Measurements from ENCODE around the gene COPB2.

DNA sequence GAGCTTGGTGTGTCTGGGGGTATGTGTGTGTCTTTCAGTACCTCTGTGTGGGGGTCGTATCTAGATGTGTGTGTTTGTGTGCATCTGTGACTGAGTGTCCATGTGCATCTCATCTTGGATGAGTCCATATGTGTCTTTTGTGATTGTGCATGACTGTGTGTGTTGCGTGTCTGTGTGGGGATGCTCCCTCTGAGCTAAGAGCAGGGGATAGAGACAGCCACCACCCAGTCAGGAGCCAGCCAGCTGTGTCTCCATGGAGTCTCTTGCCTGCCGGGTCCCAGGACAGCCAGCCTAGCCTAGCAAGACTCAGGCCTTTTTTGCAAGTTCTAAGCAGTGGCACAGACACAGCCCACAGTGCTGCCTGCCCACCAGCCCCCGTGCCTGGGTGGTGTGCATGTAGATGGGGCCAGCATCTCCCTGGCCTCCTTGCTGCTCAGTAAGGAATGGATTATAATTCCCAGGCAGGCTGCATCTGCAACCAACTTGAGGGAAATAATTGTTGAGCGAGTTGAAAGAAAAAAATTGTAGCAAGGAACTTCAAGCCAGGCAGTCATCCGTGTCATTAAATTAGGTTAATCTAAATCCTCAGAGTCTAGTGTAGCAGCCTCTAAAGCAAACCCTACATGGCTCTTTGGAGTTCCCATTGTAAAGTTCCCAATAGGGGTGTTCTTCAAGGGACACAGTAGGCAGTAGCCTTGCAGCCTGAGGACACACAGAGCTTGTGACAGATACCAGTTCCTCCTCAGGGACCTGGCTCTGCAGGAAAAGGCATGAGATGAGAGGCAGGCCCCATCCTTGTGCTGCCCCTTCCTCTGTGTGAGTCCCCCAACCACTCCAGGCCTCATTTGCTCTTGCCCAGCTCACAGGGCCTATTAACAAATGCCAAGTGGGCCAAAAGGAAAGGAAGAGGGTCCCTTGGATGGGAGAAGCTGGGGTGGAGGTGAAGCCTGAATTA is 81.6 kb downstream of the COPB2 start:
- TF ChIP-seq, protein P1, sequence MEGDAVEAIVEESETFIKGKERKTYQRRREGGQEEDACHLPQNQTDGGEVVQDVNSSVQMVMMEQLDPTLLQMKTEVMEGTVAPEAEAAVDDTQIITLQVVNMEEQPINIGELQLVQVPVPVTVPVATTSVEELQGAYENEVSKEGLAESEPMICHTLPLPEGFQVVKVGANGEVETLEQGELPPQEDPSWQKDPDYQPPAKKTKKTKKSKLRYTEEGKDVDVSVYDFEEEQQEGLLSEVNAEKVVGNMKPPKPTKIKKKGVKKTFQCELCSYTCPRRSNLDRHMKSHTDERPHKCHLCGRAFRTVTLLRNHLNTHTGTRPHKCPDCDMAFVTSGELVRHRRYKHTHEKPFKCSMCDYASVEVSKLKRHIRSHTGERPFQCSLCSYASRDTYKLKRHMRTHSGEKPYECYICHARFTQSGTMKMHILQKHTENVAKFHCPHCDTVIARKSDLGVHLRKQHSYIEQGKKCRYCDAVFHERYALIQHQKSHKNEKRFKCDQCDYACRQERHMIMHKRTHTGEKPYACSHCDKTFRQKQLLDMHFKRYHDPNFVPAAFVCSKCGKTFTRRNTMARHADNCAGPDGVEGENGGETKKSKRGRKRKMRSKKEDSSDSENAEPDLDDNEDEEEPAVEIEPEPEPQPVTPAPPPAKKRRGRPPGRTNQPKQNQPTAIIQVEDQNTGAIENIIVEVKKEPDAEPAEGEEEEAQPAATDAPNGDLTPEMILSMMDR (IDR thresholded peaks at IDR 0.05), result no peak
- no peak for TF ChIP-seq EP300 (IDR thresholded peaks at IDR 0.05)
- TF ChIP-seq POLR2A (IDR thresholded peaks at IDR 0.05), result no peak
- TF ChIP-seq POLR2AphosphoS5 (IDR thresholded peaks at IDR 0.05), result no peak
